GM18858 (cell line): ENCODE data around the gene SMPD3.

Experiments used
- ATAC-seq: cut with Tn5 transposase; IDR thresholded peaks from one replicate; pipeline ENCODE4 v1.9.1; 2021; ENCODE audit not compliant: unreplicated experiment

Gene SMPD3

DNA sequence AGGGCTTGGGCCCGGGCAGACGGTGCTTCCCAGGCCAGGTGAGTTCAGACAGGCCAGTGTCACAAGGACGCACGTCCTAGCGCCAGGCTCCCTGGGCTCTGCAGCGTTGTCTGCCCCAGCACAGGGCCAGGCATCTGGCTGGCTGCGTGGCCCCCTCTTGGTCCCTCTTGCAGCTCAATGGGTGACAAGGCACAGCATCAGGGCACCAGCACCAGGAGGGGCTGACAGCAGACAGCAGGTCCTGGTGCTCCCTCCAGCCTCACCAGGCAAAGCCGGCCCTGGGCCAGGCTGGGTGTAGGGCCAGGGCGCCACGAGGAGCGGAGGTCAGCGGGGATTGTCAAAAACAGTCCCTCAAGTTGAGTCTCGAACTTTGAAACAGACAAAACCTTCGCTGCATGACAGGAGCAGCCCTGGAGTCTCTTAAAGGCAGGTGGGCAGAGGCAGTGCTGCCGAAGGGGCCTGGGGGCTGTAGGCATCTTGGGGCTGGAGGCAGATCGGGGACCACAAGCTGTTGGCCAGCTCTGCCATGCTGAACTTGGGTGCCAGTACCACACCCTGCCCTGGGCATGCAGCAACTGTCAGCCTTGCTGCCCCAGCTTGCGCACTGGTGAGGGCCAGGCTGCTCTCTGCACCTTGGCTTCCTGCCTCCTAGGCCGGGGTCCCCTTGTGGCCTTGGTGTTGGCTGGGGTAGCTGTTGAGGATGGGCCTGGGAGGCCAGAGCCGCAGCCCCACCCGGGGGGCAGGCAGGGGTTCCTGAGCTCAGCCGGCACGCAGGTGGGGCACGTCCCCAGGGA is 88.7 kb downstream of the SMPD3 start:
- ATAC-seq: no peak

DNA sequence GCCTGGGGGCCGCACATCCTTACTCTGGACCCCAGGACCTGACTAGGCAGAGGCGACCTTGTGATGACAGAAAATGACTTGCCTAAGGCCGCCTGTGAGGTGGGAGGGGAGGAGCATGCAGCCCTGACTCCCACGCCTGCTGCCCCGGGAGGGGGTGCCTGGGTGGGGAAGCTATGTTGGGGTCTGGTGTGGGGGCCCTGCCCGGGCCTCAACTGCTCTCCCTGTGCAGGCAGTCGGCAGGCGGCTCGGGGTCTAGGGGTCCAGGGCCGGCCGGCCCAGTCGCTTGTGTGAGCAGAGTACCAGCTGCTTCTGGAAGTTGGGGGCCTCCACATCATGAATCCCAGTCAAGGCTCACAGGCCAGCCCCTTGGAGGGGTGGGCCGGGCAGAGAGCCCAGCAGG is 89.4 kb downstream of the SMPD3 start:
- no peak for ATAC-seq

DNA sequence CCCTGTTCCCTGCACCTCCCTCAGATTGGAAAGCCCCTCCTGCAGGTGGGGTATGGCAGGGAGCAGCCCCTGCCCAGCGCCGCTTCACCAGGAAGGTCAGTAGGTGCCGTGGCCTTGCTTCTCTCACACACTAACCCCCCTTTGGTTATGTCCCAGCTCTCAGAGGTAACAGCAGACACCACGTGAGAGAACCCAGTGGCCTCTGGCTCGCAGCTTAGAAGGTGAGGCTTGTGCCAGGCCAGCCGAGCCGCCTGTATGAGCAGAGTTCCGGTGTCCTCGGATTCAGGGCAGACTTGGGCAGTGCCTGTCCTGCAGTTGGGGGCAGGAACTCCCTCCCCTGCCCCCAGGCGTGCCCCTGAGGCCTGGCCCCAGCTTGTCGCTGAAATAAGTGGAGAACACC is 90.4 kb downstream of the SMPD3 start:
- no peak for ATAC-seq

DNA sequence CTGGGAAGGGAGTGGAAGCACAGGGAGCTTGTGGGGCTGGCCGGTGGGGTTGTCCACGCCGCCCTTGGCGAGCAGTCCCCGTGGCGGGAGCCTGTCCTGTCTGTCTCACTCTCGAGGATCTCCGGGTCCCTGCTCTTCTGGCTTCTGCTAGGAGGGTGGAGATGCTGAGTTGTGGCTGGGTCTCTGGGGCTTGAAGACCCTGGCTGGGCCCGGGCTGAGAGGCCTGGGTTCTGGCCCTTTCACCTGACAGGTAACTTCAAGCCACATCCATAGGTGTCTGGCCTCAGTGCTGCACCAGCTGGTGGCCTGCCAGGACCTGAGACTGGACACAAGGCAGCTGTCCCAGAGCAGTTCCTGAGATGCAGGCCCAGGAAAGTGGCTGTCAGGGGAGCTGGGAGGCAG is 90.8 kb downstream of the SMPD3 start:
- no peak for ATAC-seq

DNA sequence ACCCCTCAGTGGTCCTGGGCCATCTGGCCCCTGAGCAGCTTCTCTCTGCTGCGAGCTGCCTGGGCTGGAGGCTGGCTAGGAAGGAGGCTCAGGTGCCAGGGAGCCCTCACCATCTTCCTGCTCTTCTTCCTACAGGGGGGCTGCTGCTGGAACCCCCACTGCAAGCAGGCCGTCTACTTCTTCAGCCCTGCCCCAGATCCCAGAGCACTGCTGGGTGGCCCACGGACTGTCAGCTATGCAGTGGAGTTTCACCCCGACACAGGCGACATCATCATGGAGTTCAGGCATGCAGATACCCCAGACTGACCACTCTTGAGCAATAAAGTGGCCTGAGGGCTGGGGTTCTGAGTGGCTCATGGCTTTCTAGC is 91.4 kb downstream of the SMPD3 start:
- no peak for ATAC-seq

DNA sequence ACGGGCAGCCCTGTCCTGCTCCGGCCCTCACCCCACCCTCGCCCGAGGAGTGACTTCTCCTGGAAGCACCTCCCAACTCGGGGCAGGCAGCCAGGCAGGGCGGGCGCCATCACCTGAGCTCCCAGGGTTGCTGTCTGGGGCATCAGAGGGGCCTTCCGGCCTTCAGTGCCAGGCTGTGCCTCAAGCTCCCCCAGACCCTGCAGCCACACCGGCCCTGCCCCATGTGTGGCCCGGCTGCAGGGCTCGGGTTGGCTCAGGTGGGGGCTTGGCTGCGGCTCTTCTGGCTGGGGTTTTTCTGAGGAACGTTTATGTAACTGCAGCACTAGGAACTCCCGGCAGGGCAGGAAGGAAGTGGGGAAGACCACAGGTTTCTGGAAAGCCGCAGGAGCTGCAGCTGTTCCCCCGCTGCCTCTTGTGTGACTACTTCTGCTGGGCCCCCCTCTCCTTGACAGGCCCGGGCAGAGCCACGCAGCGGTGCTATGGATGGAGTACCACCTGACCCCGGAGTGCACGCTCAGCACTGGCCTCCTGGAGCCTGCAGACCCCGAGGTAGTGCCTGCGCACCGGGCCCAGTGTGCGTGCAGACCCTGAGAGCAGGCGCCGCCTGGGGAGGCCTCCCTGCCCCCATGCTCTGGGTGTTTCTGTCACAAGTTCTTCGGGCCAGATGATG is 91.9 kb downstream of the SMPD3 start:
- peak; percentile 72 for ATAC-seq

DNA sequence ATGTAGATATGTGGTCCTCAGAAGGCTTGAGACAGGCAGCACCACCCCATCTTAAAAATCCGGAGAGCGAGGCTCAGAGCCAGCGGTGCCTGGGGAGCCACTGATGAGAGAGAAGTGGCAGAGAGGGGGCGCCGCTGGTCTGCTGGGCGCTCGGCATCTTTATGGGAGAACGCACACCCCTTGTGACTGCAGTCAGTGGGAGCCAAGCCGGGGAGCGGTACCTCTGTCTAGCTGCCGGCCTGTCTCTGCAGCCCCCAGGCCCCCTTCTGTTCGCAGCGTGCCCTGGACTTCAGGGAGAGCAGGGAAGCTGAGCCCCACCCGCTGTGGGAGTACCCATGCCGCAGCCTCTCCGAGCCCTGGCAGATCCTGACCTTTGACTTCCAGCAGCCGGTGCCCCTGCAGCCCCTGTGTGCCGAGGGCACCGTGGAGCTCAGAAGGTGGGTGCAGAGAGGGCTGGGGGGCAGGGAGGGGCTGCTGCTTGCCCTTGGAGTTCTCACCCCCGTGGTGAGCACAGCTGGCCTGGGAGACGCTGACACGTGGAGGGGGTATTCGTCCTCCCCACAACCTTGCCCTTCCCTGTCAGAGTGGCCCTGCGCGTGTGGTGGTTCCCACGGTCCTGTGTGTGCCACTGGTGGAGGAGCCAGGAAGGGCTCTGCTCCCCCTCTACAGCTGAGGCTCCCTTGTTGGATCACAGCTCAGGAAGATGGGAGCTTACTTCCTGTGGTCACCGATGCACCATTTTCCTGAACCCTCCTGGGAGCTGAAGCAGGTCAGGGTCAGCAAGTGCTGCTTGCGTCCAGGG is 92.7 kb downstream of the SMPD3 start:
- no peak for ATAC-seq

DNA sequence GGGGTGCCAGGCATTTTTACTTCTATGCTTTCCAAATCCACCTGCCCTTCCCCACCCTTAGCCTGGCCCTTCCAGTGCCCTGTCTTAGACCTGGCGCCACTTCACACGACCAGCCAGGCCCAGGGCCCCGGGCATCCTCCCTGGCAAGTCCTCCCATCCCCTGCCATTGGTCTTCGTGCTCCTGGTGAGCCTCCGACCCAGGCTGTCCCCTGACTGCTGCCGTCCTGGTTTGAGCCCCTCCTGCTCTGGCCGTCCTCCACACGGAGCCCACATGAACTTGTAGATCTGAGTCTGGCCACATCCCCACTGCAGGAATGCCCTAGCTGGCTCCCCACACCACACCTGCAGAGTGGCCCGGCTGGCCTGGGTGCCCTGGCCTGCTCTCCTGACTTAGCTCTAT is 93.5 kb downstream of the SMPD3 start:
- no peak for ATAC-seq

DNA sequence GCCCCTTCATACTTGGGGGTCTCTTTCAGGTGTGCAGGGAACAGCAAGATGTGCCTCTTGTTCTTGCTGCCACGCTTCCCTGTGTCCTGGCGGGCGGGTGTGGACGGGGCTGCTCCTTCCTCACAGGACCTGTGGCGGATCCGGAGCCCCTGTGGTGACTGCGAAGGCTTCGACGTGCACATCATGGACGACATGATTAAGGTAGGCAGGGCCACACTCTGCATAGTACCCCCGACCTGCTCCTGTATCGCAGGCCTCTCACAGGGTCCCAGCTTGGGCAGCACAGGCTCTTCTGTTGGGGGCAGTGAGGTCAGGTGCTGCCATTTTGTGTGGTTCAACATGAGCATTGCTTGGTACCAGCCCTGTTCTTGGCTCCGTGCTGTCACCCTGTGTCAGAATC is 94.9 kb downstream of the SMPD3 start:
- no peak for ATAC-seq

DNA sequence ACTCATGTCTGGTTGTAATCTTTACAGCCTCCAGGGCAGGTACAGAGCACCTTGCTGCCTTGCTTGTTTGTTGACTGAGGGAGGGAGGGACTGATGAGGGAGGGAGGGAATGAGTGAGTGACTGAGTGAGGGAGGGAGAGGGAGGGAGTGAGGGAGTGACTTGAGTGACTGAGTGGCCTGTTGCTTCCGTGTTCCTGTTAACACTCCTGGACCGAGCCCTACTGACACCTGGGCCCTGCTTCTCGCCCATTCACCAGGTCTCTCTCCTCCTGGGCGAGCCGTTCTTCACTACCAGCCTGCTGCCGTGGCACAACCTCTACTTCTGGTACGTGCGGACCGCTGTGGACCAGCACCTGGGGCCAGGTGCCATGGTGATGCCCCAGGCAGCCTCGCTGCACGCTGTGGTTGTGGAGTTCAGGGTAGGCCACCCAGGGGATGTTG is 96.3 kb downstream of the SMPD3 start:
- no peak for ATAC-seq

DNA sequence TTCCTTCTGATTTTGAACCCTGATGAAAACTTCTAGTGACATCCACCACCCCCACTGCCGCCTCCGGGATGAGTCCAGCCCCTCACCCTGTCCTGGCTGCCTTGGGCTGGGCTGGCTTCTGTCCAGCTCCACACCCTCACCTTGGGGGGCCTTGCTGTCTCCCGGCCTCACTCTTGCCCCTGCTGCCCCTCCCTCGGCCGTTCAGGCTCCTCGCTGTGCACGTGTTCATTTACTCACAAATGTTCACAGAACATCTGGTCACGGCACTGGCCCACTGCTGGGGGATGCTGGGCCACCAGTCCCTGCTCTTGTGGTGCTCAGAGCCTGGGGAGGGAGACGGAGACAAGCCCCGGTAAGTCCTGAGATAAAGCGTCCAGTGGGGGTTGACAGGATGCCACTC is 96.8 kb downstream of the SMPD3 start:
- ATAC-seq: no peak

DNA sequence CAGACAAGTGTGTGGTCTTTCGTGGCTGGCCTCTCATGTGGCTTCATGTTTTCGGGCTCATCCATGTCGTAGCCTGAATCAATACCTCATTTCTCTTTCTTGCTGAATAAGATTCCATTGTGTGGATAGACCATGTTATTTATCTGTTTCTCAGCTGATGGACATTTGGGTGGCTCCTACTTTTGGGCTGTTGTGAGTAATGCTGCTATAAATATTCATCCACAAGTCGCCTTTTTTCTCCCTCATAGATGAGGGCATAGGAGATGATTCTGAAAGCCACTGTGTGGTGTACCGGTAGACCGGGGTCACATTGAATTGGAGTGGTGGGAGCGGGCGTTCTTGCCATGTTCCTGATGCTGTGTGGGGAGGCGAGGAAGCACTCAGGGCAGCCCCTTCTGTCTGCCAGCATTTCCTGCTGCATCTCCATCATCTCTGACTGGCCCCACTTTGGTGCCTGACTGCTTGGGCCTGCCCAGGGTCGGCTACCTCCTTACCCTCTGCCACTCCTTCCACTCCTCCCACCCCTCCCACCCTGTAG is 97.4 kb downstream of the SMPD3 start:
- no peak for ATAC-seq

DNA sequence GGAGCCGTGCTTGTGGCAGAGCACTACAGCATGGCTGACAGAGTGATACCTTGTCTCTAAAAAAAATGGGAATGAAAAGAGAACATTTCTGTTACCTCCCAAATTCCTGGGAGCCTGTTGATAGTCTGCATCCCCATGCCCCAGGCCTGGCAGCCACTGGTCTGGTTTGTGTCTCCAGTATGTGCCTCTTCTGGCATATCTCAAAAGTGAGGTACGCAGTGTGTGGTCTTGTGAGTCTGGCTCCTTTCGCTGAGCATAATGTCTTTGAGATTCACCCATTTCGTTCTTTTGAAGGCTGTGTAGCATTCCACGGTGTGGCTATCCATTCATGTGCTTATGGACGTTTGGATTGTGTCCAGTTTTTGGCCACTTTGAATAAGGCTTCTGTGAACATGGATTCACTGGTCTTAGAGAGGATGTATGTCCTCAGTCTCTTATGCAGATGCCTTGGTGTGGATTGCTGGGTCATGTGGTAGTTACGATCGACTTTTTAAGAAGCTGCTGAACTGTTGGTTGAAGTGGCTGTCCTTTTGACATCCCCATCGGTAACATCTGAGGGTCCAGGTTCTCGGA is 98.4 kb downstream of the SMPD3 start:
- ATAC-seq: no peak

DNA sequence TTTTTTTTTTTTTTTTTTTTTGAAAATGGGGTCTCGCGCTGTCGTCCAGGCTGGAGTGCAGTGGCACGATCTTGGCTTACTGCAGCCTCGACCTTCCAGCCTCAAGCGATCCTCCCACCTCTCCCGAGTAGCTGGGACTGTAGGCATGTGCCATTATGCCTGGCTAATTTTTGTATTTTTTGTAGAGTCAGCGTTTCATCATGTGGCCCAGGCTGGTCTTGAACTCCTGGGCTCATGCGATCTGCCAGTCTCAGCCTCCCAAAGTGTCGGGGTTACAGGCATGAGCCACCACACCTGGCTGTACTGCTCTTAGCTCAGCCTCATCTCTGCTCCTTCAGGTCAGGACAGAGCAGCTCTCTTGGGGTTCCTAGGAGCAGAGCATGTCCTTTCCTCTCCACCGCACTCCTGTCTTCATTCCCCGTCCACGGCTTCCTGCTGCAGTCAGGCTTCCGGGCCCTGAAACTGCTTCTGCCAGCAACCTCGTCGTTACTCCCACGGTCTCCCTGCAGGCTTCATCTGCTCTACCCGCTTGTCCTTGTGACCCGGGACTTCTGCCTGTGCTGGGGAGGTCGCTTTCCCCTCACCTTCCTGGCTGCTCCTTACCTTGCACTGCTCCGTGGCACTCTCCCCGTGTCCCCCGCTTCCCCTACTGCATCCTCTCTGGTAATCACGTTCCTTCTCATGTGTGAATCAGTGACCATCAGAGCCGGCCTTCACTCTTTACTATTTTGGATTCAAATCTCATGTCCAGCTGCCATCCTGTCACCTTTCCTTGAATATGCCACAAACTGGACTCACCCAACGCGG is 99.5 kb downstream of the SMPD3 start:
- ATAC-seq: no peak

DNA sequence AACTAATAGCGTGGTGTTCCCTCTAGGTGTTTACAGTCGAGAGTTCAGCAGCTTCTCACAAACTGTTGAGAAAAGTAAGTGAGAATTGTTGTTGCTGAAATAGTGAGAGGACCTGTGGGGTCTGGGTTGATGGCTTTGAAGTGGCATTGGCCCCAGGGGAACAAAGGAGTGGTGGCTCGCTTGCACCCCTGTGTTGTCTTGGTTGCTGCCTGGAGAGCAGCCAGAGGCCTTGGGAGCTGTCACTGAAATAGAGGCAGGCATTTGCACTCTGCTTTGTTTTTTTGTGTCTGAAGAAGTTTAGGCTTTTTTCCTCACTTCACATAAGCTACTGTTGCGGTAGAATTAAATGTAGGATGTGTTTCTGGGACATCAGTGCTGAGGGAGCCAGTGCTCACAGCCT is 100.7 kb downstream of the SMPD3 start:
- no peak for ATAC-seq

DNA sequence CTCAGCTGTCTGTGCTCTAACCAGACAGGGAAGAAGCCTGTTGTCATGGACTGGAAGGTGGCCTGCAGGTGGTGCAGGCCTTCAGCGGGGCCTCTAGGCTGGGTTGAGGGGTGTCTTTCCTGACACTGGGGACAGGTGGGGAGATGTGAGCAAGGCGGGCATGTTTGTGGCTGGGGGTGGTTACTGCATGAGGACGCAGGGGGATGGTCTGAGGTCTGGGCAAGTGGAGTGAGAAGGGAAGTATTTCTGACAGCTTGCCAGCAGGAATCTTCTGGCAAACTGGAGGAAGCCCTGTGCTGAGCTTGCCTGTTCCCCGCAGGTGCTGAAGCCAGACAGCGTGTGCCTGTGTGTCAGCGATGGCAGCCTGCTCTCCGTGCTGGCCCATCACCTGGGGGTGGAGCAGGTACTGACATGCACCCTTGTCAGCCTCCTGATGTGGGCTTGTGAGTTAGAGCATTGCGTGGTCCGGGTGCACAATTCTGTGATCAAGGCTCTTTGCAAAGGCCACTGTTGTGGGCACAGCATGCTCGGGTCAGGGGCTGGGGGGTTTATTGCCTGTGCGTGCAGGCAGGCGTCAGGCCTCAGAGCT is 101.3 kb downstream of the SMPD3 start:
- ATAC-seq: no peak

DNA sequence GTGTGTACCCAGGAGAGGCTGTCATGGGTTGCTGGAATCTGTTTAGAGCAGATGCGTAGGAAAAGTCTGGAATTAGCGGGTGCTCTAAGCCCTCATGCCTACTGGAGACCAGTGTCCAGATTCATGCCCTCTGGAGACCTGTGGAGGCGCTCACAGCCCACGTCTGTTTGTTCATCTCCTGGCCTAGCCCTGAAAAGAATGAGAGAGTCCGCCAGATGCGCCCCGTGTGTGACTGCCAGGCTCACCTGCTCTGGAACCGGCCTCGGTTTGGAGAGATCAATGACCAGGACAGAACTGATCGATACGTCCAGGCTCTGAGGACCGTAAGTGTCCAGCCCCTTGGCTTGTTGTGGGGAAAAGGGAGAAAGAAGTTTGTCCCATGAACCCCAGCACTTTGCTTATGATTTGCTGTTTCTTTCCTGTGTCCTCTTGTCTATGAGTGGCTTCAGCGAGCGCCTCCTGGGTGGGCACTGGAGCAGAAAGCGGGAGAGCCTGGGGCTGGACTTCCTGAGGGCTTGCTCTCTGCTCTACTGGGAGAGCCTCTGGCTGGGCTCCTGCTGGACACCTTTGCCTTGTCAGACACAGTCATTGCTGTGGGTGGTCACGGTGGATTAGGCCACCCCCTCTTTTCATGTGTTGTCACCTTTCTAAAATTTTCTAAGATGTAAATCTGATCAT is 102.2 kb downstream of the SMPD3 start:
- ATAC-seq: no peak

DNA sequence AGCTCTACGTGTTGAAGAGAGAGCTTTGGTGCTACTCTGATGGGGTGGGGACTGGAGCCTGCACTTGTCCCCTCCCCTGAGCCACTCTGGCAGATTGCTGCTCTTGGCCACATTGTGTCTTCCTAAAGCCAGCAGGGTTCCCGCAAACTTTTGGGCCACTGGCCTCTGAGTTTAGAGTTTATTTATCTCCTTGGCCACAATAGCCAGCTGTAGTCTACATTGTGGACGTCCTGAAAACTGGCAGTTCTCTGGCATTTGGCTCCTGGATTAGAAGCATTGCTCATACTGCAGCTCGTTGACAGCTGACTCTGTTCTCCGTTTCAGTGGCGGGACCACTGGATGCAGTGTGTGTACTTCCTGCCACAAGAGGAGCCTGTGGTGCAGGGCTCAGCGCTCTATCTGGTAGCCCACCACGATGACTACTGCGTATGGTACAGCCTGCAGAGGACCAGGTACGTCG is 102.9 kb downstream of the SMPD3 start:
- ATAC-seq: no peak

DNA sequence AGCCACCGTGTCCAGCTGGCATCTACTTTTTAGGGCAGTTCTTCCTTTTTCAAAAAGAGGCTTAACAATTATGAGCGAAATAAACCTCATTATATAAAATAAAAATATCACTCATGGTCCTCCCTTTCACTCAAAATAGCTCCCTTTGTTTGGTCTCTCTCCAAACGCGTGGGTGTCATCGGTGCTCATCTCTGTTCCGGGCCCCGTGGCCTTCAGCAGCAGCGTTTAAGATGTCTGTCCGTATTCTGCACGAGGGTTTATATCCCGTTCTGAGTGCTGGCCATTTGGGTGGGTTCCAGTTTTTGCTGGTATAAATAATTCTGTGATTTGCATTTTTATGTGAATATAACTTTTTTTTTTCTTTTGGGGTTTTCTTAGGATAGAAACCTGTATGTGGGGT is 104.1 kb downstream of the SMPD3 start:
- ATAC-seq: no peak
